Epithelial cell of umbilical artery (primary cell): ENCODE results near the gene STUM. TPM values are rescaled to one million over a fixed set of nuclear protein-coding genes. Genes with fewer than 3 reads are reported as not detected.

Experiments used
- total RNA-seq: library from RNA; depleted of rRNA; stranded (reverse); fragments of >200 nt; gene quantifications from 2 replicates; pipeline ENCODE4 v1.2.3, GENCODE V29; 2014

STUM gene, protein sequence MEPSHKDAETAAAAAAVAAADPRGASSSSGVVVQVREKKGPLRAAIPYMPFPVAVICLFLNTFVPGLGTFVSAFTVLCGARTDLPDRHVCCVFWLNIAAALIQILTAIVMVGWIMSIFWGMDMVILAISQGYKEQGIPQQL
- total RNA-seq: not detected in 2 replicates

DNA sequence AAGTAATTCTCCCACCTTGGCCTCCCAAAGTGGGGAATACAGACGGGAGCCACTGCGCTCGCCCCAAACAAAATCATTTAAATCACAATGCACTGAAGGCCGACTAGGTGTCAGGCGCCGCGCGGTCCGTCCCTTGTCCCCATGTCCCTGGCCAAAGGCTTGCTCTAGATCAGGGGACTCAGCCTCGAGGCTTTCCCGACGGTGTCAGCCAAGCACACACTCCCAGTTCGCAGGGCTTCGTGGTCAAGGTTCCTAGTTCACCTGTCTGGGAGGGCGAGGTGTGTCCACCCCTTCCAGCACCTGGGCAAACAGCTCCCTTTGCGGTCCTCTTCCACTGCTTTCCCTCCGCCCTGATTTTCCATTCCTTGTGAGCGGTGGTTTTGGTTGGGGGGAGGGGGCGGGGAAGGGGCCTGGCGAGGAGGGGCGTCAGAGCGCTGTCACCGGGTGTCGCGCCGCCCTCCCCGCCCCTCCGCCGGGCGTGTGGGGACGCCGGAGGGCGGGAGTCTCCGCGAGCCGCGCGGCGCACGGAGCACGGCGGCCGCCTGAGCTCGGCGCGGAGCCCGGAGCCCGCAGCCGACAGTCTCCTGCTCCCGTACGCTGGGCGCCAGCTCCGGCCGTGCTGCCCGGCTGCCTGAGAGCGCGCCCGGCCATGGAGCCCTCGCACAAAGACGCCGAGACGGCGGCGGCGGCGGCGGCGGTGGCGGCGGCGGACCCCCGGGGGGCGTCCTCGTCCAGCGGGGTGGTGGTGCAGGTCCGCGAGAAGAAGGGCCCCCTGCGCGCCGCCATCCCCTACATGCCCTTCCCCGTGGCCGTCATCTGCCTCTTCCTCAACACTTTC lies at the start of gene STUM:
STUM (plus strand) TSS at position 509 of the 838 bp plus-strand sequence; CDS start at position 650, 141 bp downstream.

Other genes with a start within 250 kb of the STUM start
- gene LIN9, start 239.6 kb upstream of the STUM start, total RNA-seq: 6.2 and 7.8 TPM in 2 replicates
- gene PARP1, start 140.7 kb upstream of the STUM start, total RNA-seq: 128 and 194 TPM in 2 replicates
- gene ITPKB, start 190.5 kb downstream of the STUM start, total RNA-seq: 20.5 and 21.6 TPM in 2 replicates